Measurements from ENCODE around the gene LAMC2.

The LAMC2 gene

GRCh38 chr1:183283286-183283685, 97.2 kb downstream of the LAMC2 start:
- DNase-seq (ENCODE audit: low read depth in 1 of 2, low spot score in 1 of 2) = no peak

- DNase-seq (ENCODE audit: low read depth in 1 of 2, low spot score in 1 of 2) = no peak
Measured at GRCh38 chr1:183284086-183284485, 98.0 kb downstream of the LAMC2 start.

- no peak for DNase-seq (ENCODE audit: low read depth in 1 of 2, low spot score in 1 of 2)
Measured at GRCh38 chr1:183285256-183285655, 99.2 kb downstream of the LAMC2 start.

- no peak for DNase-seq (ENCODE audit: low read depth in 1 of 2, low spot score in 1 of 2)
Measured at GRCh38 chr1:183285746-183286145, 99.7 kb downstream of the LAMC2 start.

GRCh38 chr1:183287191-183287675, 101.2 kb downstream of the LAMC2 start:
- no peak for DNase-seq (ENCODE audit: low read depth in 1 of 2, low spot score in 1 of 2)

- DNase-seq (ENCODE audit: low read depth in 1 of 2, low spot score in 1 of 2) = no peak
Measured at GRCh38 chr1:183288583-183288982, 102.5 kb downstream of the LAMC2 start.

GRCh38 chr1:183289051-183289496, 103.0 kb downstream of the LAMC2 start:
- DNase-seq (ENCODE audit: low read depth in 1 of 2, low spot score in 1 of 2) = no peak

- no peak for DNase-seq (ENCODE audit: low read depth in 1 of 2, low spot score in 1 of 2)
Measured at GRCh38 chr1:183290628-183291027, 104.6 kb downstream of the LAMC2 start.

- no peak for DNase-seq (ENCODE audit: low read depth in 1 of 2, low spot score in 1 of 2)
Measured at GRCh38 chr1:183291216-183291762, 105.2 kb downstream of the LAMC2 start.

GRCh38 chr1:183291802-183292514, 105.9 kb downstream of the LAMC2 start:
- no peak for DNase-seq (ENCODE audit: low read depth in 1 of 2, low spot score in 1 of 2)

- DNase-seq (ENCODE audit: low read depth in 1 of 2, low spot score in 1 of 2) = no peak
Measured at GRCh38 chr1:183293241-183293640, 107.2 kb downstream of the LAMC2 start.

GRCh38 chr1:183293876-183294275, 107.8 kb downstream of the LAMC2 start:
- no peak for DNase-seq (ENCODE audit: low read depth in 1 of 2, low spot score in 1 of 2)

All from activated CD4-positive, alpha-beta T cell treated with anti-CD3 and anti-CD28 coated beads, Interleukin-2, amount 50 U/mL, for 24 hours (primary cell).